Dendritic cell treated with granulocyte-macrophage colony-stimulating factor and Interleukin-4, amounts not matched to agents 40 ng/mL and 50 ng/mL, for 4 days (primary cell): ENCODE measurements around the gene SEMA4D.

Experiments used
- H3K27ac Mint-ChIP-seq: one replicate; pipeline ENCODE4 v1.8.0; 2022; ENCODE audit warnings: mild to moderate bottlenecking, mixed read lengths
- H3K27me3 Mint-ChIP-seq: one replicate; pipeline ENCODE4 v1.8.0; 2022; ENCODE audit warnings: mild to moderate bottlenecking, mixed read lengths
- H3K36me3 Mint-ChIP-seq: one replicate; pipeline ENCODE4 v1.8.0; 2022; ENCODE audit warnings: low read depth, mixed read lengths
- H3K4me1 Mint-ChIP-seq: one replicate; pipeline ENCODE4 v1.8.0; 2022; ENCODE audit warnings: low read depth, mixed read lengths
- H3K4me3 Mint-ChIP-seq: one replicate; pipeline ENCODE4 v1.8.0; 2022; ENCODE audit warnings: mild to moderate bottlenecking, moderate library complexity, mixed read lengths
- H3K9me3 Mint-ChIP-seq: one replicate; pipeline ENCODE4 v1.8.0; 2022; ENCODE audit warnings: mixed read lengths
- intact Hi-C: fragments of 100-400 bp; cut with micrococcal nuclease; formaldehyde crosslinking; loops from one replicate; pipeline ENCODE4 v1.15.0; 2022

SEMA4D gene

GRCh38 chr9:89453452-89453851 lies 44.5 kb downstream of the SEMA4D start:
- H3K27ac Mint-ChIP-seq, result no peak overlapping the region
- H3K4me3 Mint-ChIP-seq, result no peak overlapping the region
- H3K9me3 Mint-ChIP-seq, result no peaks in the 10 kb centered on the region
- no peaks in the 10 kb centered on the region for H3K27me3 Mint-ChIP-seq
- H3K36me3 Mint-ChIP-seq, result peaks cover 48% of the 10 kb centered on the region
- intact Hi-C loops, result no loop called here
- peaks cover 54% of the 10 kb centered on the region for H3K4me1 Mint-ChIP-seq

- H3K4me1 Mint-ChIP-seq, result peaks cover 58% of the 10 kb centered on the region
- H3K27me3 Mint-ChIP-seq, result no peaks in the 10 kb centered on the region
- H3K4me3 Mint-ChIP-seq, result no peak overlapping the region
- no peaks in the 10 kb centered on the region for H3K9me3 Mint-ChIP-seq
- no peak overlapping the region for H3K27ac Mint-ChIP-seq
- H3K36me3 Mint-ChIP-seq, result peaks cover 57% of the 10 kb centered on the region
- intact Hi-C loops, result no loop called here
Observed at GRCh38 chr9:89452561-89452960, 45.4 kb downstream of the SEMA4D start.

DNA sequence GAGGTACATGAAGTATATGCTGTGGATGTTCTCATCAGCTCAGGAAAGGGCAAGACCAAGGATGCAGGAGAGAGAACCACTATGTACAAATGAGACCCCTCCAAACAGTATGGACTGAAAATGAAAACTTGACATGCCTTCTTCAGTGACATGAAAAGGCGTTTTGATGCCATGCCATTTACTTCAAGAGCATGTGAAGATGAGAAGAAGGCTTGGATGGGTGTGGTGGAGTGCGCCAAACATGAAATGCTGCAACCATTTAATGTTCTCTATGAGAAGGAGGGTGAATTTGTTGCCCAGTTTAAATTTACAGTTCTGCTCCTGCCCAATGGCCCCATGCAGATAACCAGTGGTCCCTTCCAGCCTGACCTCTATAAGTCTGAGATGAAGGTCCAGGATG lies 47.7 kb downstream of the SEMA4D start:
- H3K4me1 Mint-ChIP-seq, result peaks cover 62% of the 10 kb centered on the region
- intact Hi-C loops, result no loop called here
- H3K27me3 Mint-ChIP-seq, result no peaks in the 10 kb centered on the region
- H3K9me3 Mint-ChIP-seq, result no peaks in the 10 kb centered on the region
- peaks cover 59% of the 10 kb centered on the region for H3K36me3 Mint-ChIP-seq
- no peak overlapping the region for H3K27ac Mint-ChIP-seq
- no peak overlapping the region for H3K4me3 Mint-ChIP-seq

DNA sequence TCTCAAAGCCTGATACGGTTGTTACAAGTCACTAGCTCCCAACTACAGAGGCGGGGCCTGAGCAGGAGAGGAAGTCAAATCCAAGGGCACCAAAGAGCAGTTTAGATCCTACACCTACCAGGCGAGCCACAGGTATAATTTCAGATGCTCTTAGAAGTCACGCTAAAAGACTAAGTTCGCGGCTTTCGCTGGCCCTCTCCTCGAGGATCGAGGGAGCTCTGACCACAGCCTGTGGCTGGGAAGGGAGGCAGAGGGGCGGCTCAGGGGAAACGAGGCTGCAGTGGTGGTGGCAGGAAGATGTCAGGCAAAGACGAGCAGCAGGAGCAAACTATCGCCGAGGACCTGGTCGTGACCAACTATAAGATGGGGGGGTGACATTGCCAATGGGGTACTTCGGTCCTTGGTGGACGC lies 48.6 kb downstream of the SEMA4D start:
- Mint-ChIP-seq H3K36me3 (peaks cover 57% of the 10 kb centered on the region), H3K4me1 (peaks cover 62% of the 10 kb centered on the region), H3K27ac (no peak overlapping the region), H3K27me3 (no peaks in the 10 kb centered on the region), H3K9me3 (no peaks in the 10 kb centered on the region), H3K4me3 (no peak overlapping the region)
- intact Hi-C loops, result loop anchor here (10.0 kb wide), 1 partner anchor 46 kb away; the partner anchor contains the start of gene SEMA4D

DNA sequence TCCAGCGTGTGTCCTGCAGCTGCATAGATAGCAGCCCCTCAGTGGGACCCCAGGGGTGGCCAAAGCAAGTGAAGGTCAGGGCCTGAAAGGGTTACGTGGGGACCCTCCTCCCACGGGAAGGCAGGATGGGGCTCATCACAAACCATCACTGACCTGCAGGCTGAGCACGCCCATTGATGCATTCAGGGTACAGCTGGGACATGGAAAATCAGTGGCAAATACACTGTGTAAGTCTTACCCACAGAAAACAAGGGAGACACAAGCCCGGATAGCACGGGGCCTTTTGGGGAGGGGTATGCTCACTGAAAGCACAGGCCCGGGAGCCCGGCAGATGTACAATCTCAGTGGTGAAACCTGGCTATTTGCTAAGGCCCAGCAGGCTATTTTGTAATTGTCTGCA lies 49.1 kb downstream of the SEMA4D start:
- H3K4me3 Mint-ChIP-seq, result no peak overlapping the region
- peaks cover 65% of the 10 kb centered on the region for H3K4me1 Mint-ChIP-seq
- no peak overlapping the region for H3K27ac Mint-ChIP-seq
- H3K27me3 Mint-ChIP-seq, result no peaks in the 10 kb centered on the region
- no peaks in the 10 kb centered on the region for H3K9me3 Mint-ChIP-seq
- peaks cover 59% of the 10 kb centered on the region for H3K36me3 Mint-ChIP-seq
- intact Hi-C loops, result loop anchor here (10.0 kb wide), 1 partner anchor 46 kb away; the partner anchor contains the start of gene SEMA4D

GRCh38 chr9:89448381-89448780 lies 49.5 kb downstream of the SEMA4D start:
- Mint-ChIP-seq H3K4me3 (no peak overlapping the region), H3K27me3 (no peaks in the 10 kb centered on the region), H3K36me3 (peaks cover 58% of the 10 kb centered on the region), H3K9me3 (no peaks in the 10 kb centered on the region), H3K27ac (no peak overlapping the region), H3K4me1 (peaks cover 69% of the 10 kb centered on the region)
- intact Hi-C loops, result loop anchor here (10.0 kb wide), 1 partner anchor 46 kb away; the partner anchor contains the start of gene SEMA4D

- intact Hi-C loops, result loop anchor here (10.0 kb wide), 1 partner anchor 47 kb away; the partner anchor contains the start of gene SEMA4D
- Mint-ChIP-seq H3K4me1 (peaks cover 79% of the 10 kb centered on the region), H3K27me3 (no peaks in the 10 kb centered on the region), H3K27ac (peak overlapping the region; percentile 53), H3K36me3 (peaks cover 48% of the 10 kb centered on the region), H3K9me3 (no peaks in the 10 kb centered on the region), H3K4me3 (no peak overlapping the region)
Observed at GRCh38 chr9:89447416-89447815, 50.5 kb downstream of the SEMA4D start.

GRCh38 chr9:89446961-89447310 lies 51.0 kb downstream of the SEMA4D start:
- peaks cover 47% of the 10 kb centered on the region for H3K36me3 Mint-ChIP-seq
- H3K9me3 Mint-ChIP-seq, result no peaks in the 10 kb centered on the region
- H3K4me1 Mint-ChIP-seq, result peaks cover 82% of the 10 kb centered on the region
- intact Hi-C loops, result loop anchor here (10.0 kb wide), 1 partner anchor 48 kb away; the partner anchor contains the start of gene SEMA4D
- no peaks in the 10 kb centered on the region for H3K27me3 Mint-ChIP-seq
- peak overlapping the region; percentile 53 for H3K27ac Mint-ChIP-seq
- no peak overlapping the region for H3K4me3 Mint-ChIP-seq

DNA sequence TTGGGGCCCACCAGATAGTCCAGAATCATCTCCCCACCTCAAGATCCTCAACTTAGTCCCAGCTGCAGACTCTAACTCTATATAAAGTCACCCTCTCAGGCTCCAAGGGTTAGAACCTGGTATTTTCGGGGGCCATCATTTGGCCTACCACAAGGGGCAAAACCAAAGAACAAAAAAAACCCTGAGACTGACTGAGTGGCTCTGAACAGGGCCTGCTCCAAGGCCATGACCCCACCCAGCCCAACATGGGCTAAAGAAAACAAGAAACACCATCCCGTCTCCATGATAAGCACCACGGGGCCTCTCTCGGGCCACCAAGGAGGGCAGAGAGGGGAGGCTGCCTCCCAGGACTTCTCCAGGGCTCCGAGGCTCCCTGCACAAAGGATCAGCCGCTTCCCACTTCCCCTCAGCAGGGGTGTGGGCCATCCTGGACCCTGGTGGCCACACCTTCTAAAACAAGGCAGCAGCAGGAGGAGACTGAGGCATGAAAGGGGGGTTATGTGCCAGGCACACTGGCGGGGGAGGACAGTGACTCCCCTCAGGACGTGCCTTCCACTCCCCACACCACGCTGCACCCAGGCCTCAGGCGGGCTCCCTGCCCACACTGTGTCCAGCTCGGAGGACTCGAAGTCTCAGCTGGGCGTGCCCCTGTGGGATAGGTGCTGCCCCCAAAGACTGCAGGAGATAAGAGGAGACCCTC lies 51.5 kb downstream of the SEMA4D start:
- intact Hi-C loops, result loop anchor here (10.0 kb wide), 1 partner anchor 48 kb away; the partner anchor contains the start of gene SEMA4D
- Mint-ChIP-seq H3K9me3 (no peaks in the 10 kb centered on the region), H3K4me1 (peaks cover 82% of the 10 kb centered on the region), H3K36me3 (peaks cover 47% of the 10 kb centered on the region), H3K4me3 (no peak overlapping the region), H3K27me3 (no peaks in the 10 kb centered on the region), H3K27ac (peak overlapping the region; percentile 53)

DNA sequence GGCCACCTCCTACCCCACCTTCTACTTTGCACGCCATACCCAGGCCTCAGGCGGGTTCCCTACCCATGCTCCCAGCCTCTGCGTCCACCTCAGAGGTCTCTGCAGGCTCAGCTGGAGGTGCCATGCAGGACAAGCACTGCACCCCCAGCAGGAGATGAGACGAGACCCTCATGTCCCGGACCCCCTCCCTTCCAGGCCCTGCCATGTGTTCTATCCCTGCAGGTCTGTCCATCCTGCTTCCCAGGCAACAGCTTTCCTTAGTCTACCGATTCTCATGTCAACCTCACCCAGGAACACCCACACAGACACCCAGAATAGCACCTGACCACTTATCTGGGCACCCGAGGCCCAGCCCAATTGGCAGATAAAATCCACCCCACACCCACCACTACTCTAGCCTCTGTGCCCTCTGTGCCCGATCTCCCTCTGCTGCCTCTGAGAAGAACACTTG lies 52.1 kb downstream of the SEMA4D start:
- peaks cover 47% of the 10 kb centered on the region for H3K36me3 Mint-ChIP-seq
- H3K4me1 Mint-ChIP-seq, result peaks cover 85% of the 10 kb centered on the region
- no peak overlapping the region for H3K4me3 Mint-ChIP-seq
- intact Hi-C loops, result loop anchor here (10.0 kb wide), 1 partner anchor 49 kb away; the partner anchor contains the start of gene SEMA4D
- no peaks in the 10 kb centered on the region for H3K27me3 Mint-ChIP-seq
- peak overlapping the region; percentile 16 for H3K27ac Mint-ChIP-seq
- H3K9me3 Mint-ChIP-seq, result no peaks in the 10 kb centered on the region

- intact Hi-C loops, result loop anchor here (5.0 to 10.0 kb wide), 2 partner anchors 50 to 58 kb away; partner anchors contain the start of gene SEMA4D
- Mint-ChIP-seq H3K4me3 (no peak overlapping the region), H3K27ac (peak overlapping the region; percentile 16)
Observed at GRCh38 chr9:89444925-89445765, 52.8 kb downstream of the SEMA4D start.

GRCh38 chr9:89444274-89444673 lies 53.6 kb downstream of the SEMA4D start:
- no peak overlapping the region for H3K4me3 Mint-ChIP-seq

More at GRCh38 chr9:89444925-89445765, 52.8 kb downstream of the SEMA4D start:
- no peaks in the 10 kb centered on the region for H3K27me3 Mint-ChIP-seq
- H3K4me1 Mint-ChIP-seq, result peaks cover 92% of the 10 kb centered on the region
- no peaks in the 10 kb centered on the region for H3K9me3 Mint-ChIP-seq
- peaks cover 46% of the 10 kb centered on the region for H3K36me3 Mint-ChIP-seq

DNA sequence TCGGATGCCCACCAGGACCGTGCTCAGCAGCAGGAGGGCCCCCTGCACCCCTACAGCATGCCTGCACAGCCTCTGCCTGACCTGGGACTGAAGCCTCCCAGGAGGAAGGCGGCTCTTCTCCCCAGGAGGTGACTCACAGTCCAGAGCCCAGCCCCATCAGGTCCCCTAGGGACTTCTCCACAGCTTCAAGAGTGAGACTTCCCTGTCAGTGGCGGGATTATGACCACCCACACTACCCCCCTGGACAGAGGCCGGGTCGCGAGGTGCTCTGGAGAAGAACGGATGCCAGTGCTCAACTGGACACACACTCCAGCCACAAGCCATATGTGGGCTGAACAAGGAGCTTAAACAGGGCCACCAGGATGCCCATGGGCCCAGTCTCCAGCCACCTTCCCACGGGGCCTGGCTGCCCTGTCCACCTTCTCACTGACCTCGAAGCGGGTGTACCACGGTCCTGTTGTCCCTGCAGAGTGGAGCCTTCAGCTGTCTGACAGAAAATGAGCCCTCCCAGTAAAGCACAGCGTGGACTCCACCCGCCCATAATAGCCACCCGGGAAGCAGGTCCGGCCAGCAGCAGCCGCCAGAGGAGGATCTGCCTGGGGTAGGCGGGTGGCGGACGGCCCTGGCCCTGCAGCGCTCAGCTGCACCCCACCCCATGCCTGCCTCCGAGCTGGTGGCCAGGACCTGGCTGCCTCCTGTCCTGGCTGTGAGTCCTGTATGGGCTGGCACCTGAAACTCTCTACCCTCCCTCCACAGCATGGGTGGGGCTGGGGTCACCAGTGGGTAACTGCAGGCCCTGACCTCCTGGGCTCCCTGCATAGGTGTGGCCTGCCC lies 54.7 kb downstream of the SEMA4D start:
- Mint-ChIP-seq H3K9me3 (no peaks in the 10 kb centered on the region), H3K4me1 (peaks cover 87% of the 10 kb centered on the region), H3K27ac (peak overlapping the region; percentile 91), H3K36me3 (peaks cover 28% of the 10 kb centered on the region), H3K4me3 (no peak overlapping the region), H3K27me3 (no peaks in the 10 kb centered on the region)
- intact Hi-C loops, result loop anchor here (5.0 to 10.0 kb wide), 2 partner anchors 52 to 56 kb away; partner anchors contain the start of gene SEMA4D

More at GRCh38 chr9:89444274-89444673, 53.6 kb downstream of the SEMA4D start:
- Mint-ChIP-seq H3K27me3 (no peaks in the 10 kb centered on the region), H3K4me1 (peaks cover 96% of the 10 kb centered on the region), H3K36me3 (peaks cover 38% of the 10 kb centered on the region), H3K27ac (peak overlapping the region; percentile 16), H3K9me3 (no peaks in the 10 kb centered on the region)
- intact Hi-C loops, result loop anchor here (5.0 to 10.0 kb wide), 2 partner anchors 51 to 57 kb away; partner anchors contain the start of gene SEMA4D
